T-helper 22 cell (primary cell): ENCODE measurements around the gene NSMCE1.
"Not testable (repeated sequence)": the region's sequence is repeated elsewhere in the genome, so short reads cannot be mapped to it uniquely, and the experiment has no call there.

ENCODE experiments used
- DNase-seq: peaks from one replicate; pipeline ENCODE4 v3.0.0-alpha.2; 2020; ENCODE audit warnings: low read depth

NSMCE1 gene

GRCh38 chr16:27302126-27302525, 33.6 kb upstream of the NSMCE1 start:
- DNase-seq: no peak

GRCh38 chr16:27301236-27301861, 32.8 kb upstream of the NSMCE1 start:
- no peak for DNase-seq

- DNase-seq: no peak
Measured at GRCh38 chr16:27298132-27298531, 29.6 kb upstream of the NSMCE1 start.

GRCh38 chr16:27293343-27293742, 24.8 kb upstream of the NSMCE1 start:
- no peak for DNase-seq

- no peak for DNase-seq
Measured at GRCh38 chr16:27291722-27292240, 23.2 kb upstream of the NSMCE1 start.

GRCh38 chr16:27291106-27291505, 22.5 kb upstream of the NSMCE1 start:
- no peak for DNase-seq

- no peak for DNase-seq
Measured at GRCh38 chr16:27290562-27290961, 22.0 kb upstream of the NSMCE1 start.

GRCh38 chr16:27289669-27290068, 21.1 kb upstream of the NSMCE1 start:
- DNase-seq: no peak

- not testable (repeated sequence) for DNase-seq
Measured at GRCh38 chr16:27288313-27288712, 19.7 kb upstream of the NSMCE1 start.

GRCh38 chr16:27287887-27288286, 19.3 kb upstream of the NSMCE1 start:
- no peak for DNase-seq

GRCh38 chr16:27287051-27287811, 18.7 kb upstream of the NSMCE1 start:
- DNase-seq: no peak

GRCh38 chr16:27286451-27286850, 17.9 kb upstream of the NSMCE1 start:
- DNase-seq: no peak

- DNase-seq: no peak
Measured at GRCh38 chr16:27285676-27286196, 17.2 kb upstream of the NSMCE1 start.

GRCh38 chr16:27284865-27285675, 16.5 kb upstream of the NSMCE1 start:
- no peak for DNase-seq

GRCh38 chr16:27281243-27281642, 12.7 kb upstream of the NSMCE1 start:
- DNase-seq: no peak

- DNase-seq: no peak
Measured at GRCh38 chr16:27275394-27275793, 6.8 kb upstream of the NSMCE1 start.

GRCh38 chr16:27274424-27274874, 5.9 kb upstream of the NSMCE1 start:
- not testable (repeated sequence) for DNase-seq

- no peak for DNase-seq
Measured at GRCh38 chr16:27273670-27274423, 5.3 kb upstream of the NSMCE1 start.

- DNase-seq: no peak
Measured at GRCh38 chr16:27273330-27273669, 4.7 kb upstream of the NSMCE1 start.

GRCh38 chr16:27272697-27273096, 4.1 kb upstream of the NSMCE1 start:
- DNase-seq: not testable (repeated sequence)

GRCh38 chr16:27272076-27272475, 3.5 kb upstream of the NSMCE1 start:
- no peak for DNase-seq

- no peak for DNase-seq
Measured at GRCh38 chr16:27270349-27270748, 1.8 kb upstream of the NSMCE1 start.
